VCaP (cell line): ENCODE results near the gene EIF2AK2.

Experiments
- H3K27ac ChIP-seq: fragments of 450-650 bp; 2 replicates; pipeline ENCODE4 v1.5.1; 2017
- CTCF ChIP-seq: fragments of 450-650 bp; conservative IDR thresholded peaks from 2 replicates; pipeline ENCODE4 v1.5.1; 2017; ENCODE audit warnings: mild to moderate bottlenecking, moderate library complexity

EIF2AK2 gene

GRCh38 chr2:37146062-37146461 lies 10.7 kb downstream of the EIF2AK2 start:
- no peak overlapping the region for H3K27ac ChIP-seq
- TF ChIP-seq CTCF = no peak

DNA sequence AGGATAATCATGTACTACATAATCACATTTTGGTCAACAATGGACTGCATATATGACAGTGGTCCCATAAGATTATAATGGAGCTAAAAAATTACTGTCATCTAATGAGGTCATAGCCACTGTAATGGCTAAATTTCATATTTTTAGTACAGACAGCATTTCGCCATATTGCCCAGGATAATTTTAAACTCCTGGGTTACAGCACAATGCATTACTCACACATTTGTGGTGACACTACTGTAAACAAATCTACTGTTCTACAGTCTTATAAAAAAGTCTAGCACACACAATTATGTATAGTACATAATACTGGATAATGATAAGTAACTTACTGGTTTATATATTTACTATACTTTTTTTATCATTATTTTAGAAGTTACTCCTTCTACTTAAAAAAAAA lies 12.8 kb downstream of the EIF2AK2 start:
- H3K27ac ChIP-seq = peak overlapping the region; percentile 42
- TF ChIP-seq CTCF = no peak

DNA sequence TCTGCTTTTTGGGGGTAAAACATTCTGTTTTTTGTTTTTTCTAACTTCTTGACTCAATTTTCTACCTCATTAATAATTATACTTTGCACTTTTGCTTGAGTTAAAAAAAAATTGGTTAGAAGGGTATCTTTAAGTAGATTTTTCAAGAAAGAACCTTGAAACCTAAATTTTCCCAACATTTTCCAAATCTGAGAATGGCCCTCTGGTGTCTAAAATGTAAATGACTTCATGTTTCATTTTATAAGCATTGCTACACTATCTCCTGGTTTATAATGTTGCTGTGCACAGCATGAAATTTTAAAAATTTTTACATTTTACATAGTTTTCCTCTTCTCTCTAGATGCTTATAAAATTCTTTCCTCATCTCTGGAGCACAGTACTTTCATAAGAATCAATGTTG lies 14.2 kb downstream of the EIF2AK2 start:
- TF ChIP-seq CTCF = no peak
- H3K27ac ChIP-seq = peak overlapping the region; percentile 42; the same call in 1 of the 2 replicates

DNA sequence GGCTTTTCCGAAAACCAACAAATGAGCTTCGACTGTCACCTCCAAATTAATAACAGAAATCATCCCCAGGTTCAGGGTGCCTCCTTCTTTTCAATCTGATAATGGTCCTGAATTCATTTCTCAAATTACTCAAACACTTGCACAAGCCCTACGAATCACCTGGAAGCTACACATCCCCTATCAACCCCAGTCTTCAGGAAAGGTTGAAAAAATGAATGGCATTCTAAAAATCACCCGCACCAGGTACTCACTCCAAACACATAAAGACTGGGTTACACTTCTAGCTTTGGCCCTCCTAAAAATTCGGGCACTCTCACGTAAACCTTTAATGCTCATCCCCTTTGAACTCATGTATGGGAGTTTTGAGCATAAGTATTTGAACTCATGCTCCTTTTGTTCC lies 23.9 kb downstream of the EIF2AK2 start:
- no peak overlapping the region for H3K27ac ChIP-seq
- no peak for TF ChIP-seq CTCF

GRCh38 chr2:37125416-37125815 lies 31.4 kb downstream of the EIF2AK2 start:
- no peak overlapping the region for H3K27ac ChIP-seq
- TF ChIP-seq CTCF = no peak

GRCh38 chr2:37119157-37119556 lies 37.6 kb downstream of the EIF2AK2 start:
- H3K27ac ChIP-seq = no peak overlapping the region
- no peak for TF ChIP-seq CTCF

- no peak overlapping the region for H3K27ac ChIP-seq
- no peak for TF ChIP-seq CTCF
These were observed 39.2 kb downstream of the EIF2AK2 start for GRCh38 chr2:37117566-37117965.

- H3K27ac ChIP-seq = no peak overlapping the region
These were observed 44.8 kb downstream of the EIF2AK2 start for GRCh38 chr2:37111958-37112357.

More at GRCh38 chr2:37111958-37112357, 44.8 kb downstream of the EIF2AK2 start:
- TF ChIP-seq CTCF = no peak
